GM23338 (cell line): ENCODE data around the gene PRIMPOL. TPM values are rescaled to one million over a fixed set of nuclear protein-coding genes. Genes with fewer than 3 reads are reported as not detected.

Experiments used
- ATAC-seq: fragments of 200-7000 bp; cut with Tn5 transposase; 3 replicates; pipeline ENCODE4 v1.9.1; 2020
- DNase-seq: peaks from one replicate; pipeline ENCODE4 v3.0.0-alpha.2; 2015; ENCODE audit warnings: low spot score
- H2AFZ ChIP-seq: fragments of 200-600 bp; sonication (generic); 2 replicates; pipeline ENCODE4 v1.8.0; 2016; ENCODE audit warnings: antibody characterized with exemption, mild to moderate bottlenecking, moderate library complexity
- H3F3A ChIP-seq: fragments of 200-600 bp; sonication (generic); replicated peaks from 2 replicates; pipeline ENCODE4 v1.8.0; 2017; ENCODE audit warnings: antibody characterized with exemption, mixed run types, low read depth
- H3K27ac ChIP-seq: fragments of 200-600 bp; sonication (generic); 2 replicates; pipeline ENCODE4 v1.6.1; 2016; ENCODE audit warnings: low read depth
- H3K27me3 ChIP-seq: fragments of 200-600 bp; sonication (generic); 2 replicates; pipeline ENCODE4 v1.8.0; 2016; ENCODE audit warnings: mild to moderate bottlenecking, mixed run types, moderate library complexity; ENCODE audit not compliant: insufficient read depth
- H3K36me3 ChIP-seq: fragments of 200-600 bp; sonication (generic); 2 replicates; pipeline ENCODE4 v1.8.0; 2016; ENCODE audit warnings: mild to moderate bottlenecking; ENCODE audit not compliant: insufficient read depth
- H3K4me1 ChIP-seq: fragments of 200-600 bp; sonication (generic); 2 replicates; pipeline ENCODE4 v1.8.0; 2016; ENCODE audit warnings: mild to moderate bottlenecking, moderate library complexity; ENCODE audit not compliant: insufficient read depth
- H3K4me2 ChIP-seq: fragments of 200-600 bp; sonication (generic); 2 replicates; pipeline ENCODE4 v1.7.1; 2017; ENCODE audit warnings: mixed run types
- H3K4me3 ChIP-seq: fragments of 200-600 bp; sonication (generic); 2 replicates; pipeline ENCODE4 v1.6.1; 2016; ENCODE audit warnings: mixed run types
- H3K79me2 ChIP-seq: fragments of 200-600 bp; sonication (generic); replicated peaks from 2 replicates; pipeline ENCODE4 v1.8.0; 2017; ENCODE audit warnings: mild to moderate bottlenecking; ENCODE audit not compliant: insufficient read depth
- H3K9me2 ChIP-seq: fragments of 200-600 bp; sonication (generic); 2 replicates; pipeline ENCODE4 v1.8.0; 2017; ENCODE audit not compliant: insufficient read depth
- H4K20me1 ChIP-seq: fragments of 200-600 bp; sonication (generic); replicated peaks from 2 replicates; pipeline ENCODE4 v1.8.0; 2017; ENCODE audit warnings: mild to moderate bottlenecking; ENCODE audit not compliant: insufficient read depth
- H3K27ac Mint-ChIP-seq: 2 replicates; pipeline ENCODE4 v1.8.0; 2020; ENCODE audit warnings: inconsistent platforms, mild to moderate bottlenecking, moderate library complexity, mixed read lengths
- H3K27me3 Mint-ChIP-seq: 3 replicates; pipeline ENCODE4 v1.8.0; 2022; ENCODE audit warnings: low read depth, mild to moderate bottlenecking, moderate library complexity, mixed read lengths, inconsistent platforms; ENCODE audit not compliant: insufficient read depth, poor library complexity
- H3K36me3 Mint-ChIP-seq: 3 replicates; pipeline ENCODE4 v1.8.0; 2021; ENCODE audit warnings: low read depth, mild to moderate bottlenecking, inconsistent platforms, moderate library complexity, mixed read lengths
- H3K4me1 Mint-ChIP-seq: 3 replicates; pipeline ENCODE4 v1.8.0; 2020; ENCODE audit warnings: mild to moderate bottlenecking, inconsistent platforms, mixed read lengths
- H3K4me3 Mint-ChIP-seq: 3 replicates; pipeline ENCODE4 v1.8.0; 2021; ENCODE audit warnings: moderate library complexity, mild to moderate bottlenecking, inconsistent platforms, mixed read lengths
- H3K9me3 Mint-ChIP-seq: 3 replicates; pipeline ENCODE4 v1.8.0; 2020; ENCODE audit warnings: moderate library complexity, mild to moderate bottlenecking, inconsistent platforms, mixed read lengths
- CREB1 ChIP-seq: fragments of 250-450 bp; sonication (Bioruptor Pico); IDR thresholded peaks from 2 replicates; pipeline ENCODE4 v1.5.0; 2020; ENCODE audit warnings: low read depth, mild to moderate bottlenecking, moderate library complexity
- CTCF ChIP-seq, 2 experiments: fragments of 200-600 bp in 1 of 2; sonication (generic) in 1 of 2; conservative IDR thresholded peaks; 2 replicates each; pipeline versions ENCODE4 v1.5.1 to v1.6.1; 2016 to 2017; ENCODE audit warnings: antibody characterized with exemption in 2 of 2, low read depth in 2 of 2, mild to moderate bottlenecking in 2 of 2, moderate library complexity in 1 of 2
- ETS1 ChIP-seq: IDR thresholded peaks from 2 replicates; pipeline ENCODE4 v1.6.1; 2016; ENCODE audit warnings: antibody characterized with exemption
- EZH2 ChIP-seq: fragments of 200-600 bp; sonication (generic); IDR thresholded peaks from one replicate; pipeline ENCODE4 v1.8.0; 2017; ENCODE audit warnings: antibody characterized with exemption, mild to moderate bottlenecking, low read depth; ENCODE audit not compliant: unreplicated experiment
- EZH2phosphoT487 ChIP-seq: fragments of 200-600 bp; sonication (generic); IDR thresholded peaks from one replicate; pipeline ENCODE4 v1.8.1; 2018; ENCODE audit warnings: antibody characterized with exemption; ENCODE audit not compliant: unreplicated experiment
- JUNB ChIP-seq: IDR thresholded peaks from one replicate; pipeline ENCODE4 v1.6.1; 2016; ENCODE audit warnings: antibody characterized with exemption; ENCODE audit not compliant: unreplicated experiment
- NANOG ChIP-seq: IDR thresholded peaks from 2 replicates; pipeline ENCODE4 v1.6.1; 2016; ENCODE audit warnings: antibody characterized with exemption, borderline replicate concordance
- POLR2AphosphoS5 ChIP-seq: IDR thresholded peaks from 2 replicates; pipeline ENCODE4 v1.6.1; 2016; ENCODE audit warnings: antibody characterized with exemption, low read depth
- REST ChIP-seq: IDR thresholded peaks from one replicate; pipeline ENCODE4 v1.6.1; 2018; ENCODE audit warnings: antibody characterized with exemption; ENCODE audit not compliant: unreplicated experiment
- STAT1 ChIP-seq: IDR thresholded peaks from one replicate; pipeline ENCODE4 v1.6.1; 2016; ENCODE audit warnings: antibody characterized with exemption; ENCODE audit not compliant: unreplicated experiment
- ZNF114 ChIP-seq: fragments of 250-450 bp; sonication (Bioruptor Pico); IDR thresholded peaks from 2 replicates; pipeline ENCODE4 v1.5.0; 2020; ENCODE audit warnings: mild to moderate bottlenecking, moderate library complexity
- ZNF462 ChIP-seq: fragments of 250-450 bp; sonication (Bioruptor Pico); IDR thresholded peaks from 2 replicates; pipeline ENCODE4 v1.5.0; 2020; ENCODE audit warnings: mild to moderate bottlenecking, moderate library complexity
- polyA plus RNA-seq: library from polyadenylated mRNA; unstranded; fragments of >200 nt; fragmentation: Nextera tagmentation; extraction: Ambion mirVana; gene quantifications from 2 replicates; pipeline ENCODE4 v1.2.1, GENCODE V29; 2016
- total RNA-seq: library from RNA; depleted of rRNA; stranded (reverse); fragments of >200 nt; shearing (Covaris generic); gene quantifications from 2 replicates; pipeline ENCODE4 v1.2.3, GENCODE V29; 2014

Gene PRIMPOL
- total and polyA plus RNA-seq, 2 experiments from 2014 or later, result 3.5 to 9.6 TPM

GRCh38 chr4:184721254-184721653, 71.7 kb downstream of the PRIMPOL start (continued):
- TF ChIP-seq ETS1 (no peak), ZNF114 (CRISPR knock-in tag) (no peak), CREB1 (CRISPR knock-in tag) (no peak)

- peaks cover 3% of the 10 kb centered on the region; the same call in 1 of the 3 replicates for H3K4me1 Mint-ChIP-seq
- H3K9me3 Mint-ChIP-seq, result no peaks in the 10 kb centered on the region
- no peaks in the 10 kb centered on the region for H3K27me3 ChIP-seq
- no peak overlapping the region for H3K4me3 ChIP-seq
- peaks cover 86% of the 10 kb centered on the region for H3K36me3 Mint-ChIP-seq
- DNase-seq, result no peak
- peaks cover 63% of the 10 kb centered on the region for H3K36me3 ChIP-seq
- no peak overlapping the region for H3K27ac ChIP-seq
- H3K9me2 ChIP-seq, result no peaks in the 10 kb centered on the region
- no peak overlapping the region for H3K27ac Mint-ChIP-seq
- no peak overlapping the region for H3K4me3 Mint-ChIP-seq
- H4K20me1 ChIP-seq, result peaks cover 49% of the 10 kb centered on the region
- H3K27me3 Mint-ChIP-seq, result peaks cover 5% of the 10 kb centered on the region
- peaks cover 2% of the 10 kb centered on the region; the same call in 1 of the 2 replicates for H3F3A ChIP-seq
- H3K4me1 ChIP-seq, result no peaks in the 10 kb centered on the region
- peaks cover 87% of the 10 kb centered on the region for H3K79me2 ChIP-seq
- H2AFZ ChIP-seq, result no peak overlapping the region
- ATAC-seq, result no peak
- no peak overlapping the region for H3K4me2 ChIP-seq
- TF ChIP-seq POLR2AphosphoS5, result no peak
- no peak for TF ChIP-seq NANOG
- no peak for TF ChIP-seq STAT1
- TF ChIP-seq ZNF462 (CRISPR knock-in tag), result no peak
- no peak for TF ChIP-seq EZH2phosphoT487
- no peak for TF ChIP-seq JUNB
- no peak for TF ChIP-seq REST
- no peak for TF ChIP-seq CTCF (conservative IDR thresholded peaks at IDR 0.05; ENCODE audit: low read depth in 2 of 2)
- no peak for TF ChIP-seq EZH2
- no peak for TF ChIP-seq CREB1 (CRISPR knock-in tag)
- no peak for TF ChIP-seq ETS1
Observed at GRCh38 chr4:184722798-184723197, 73.3 kb downstream of the PRIMPOL start.
